Measurements from ENCODE around the gene DIP2A. TPM values are rescaled to one million over a fixed set of nuclear protein-coding genes. Genes with fewer than 3 reads are reported as not detected.

Gene DIP2A
- total and polyA plus RNA-seq, 2 of the 8 experiments (the other 6 are each of a cell fraction or from before 2014, with no cell fraction given): 16.0 to 27.1 TPM

GRCh38 chr21:46442938-46443337 is 15.8 kb upstream of the DIP2A start:
- DNase-seq (ENCODE audit: low read depth in 1 of 2, low spot score in 2 of 2) (no peak), FAIRE-seq (no peak)
- no peak overlapping the region for H2BK120ac ChIP-seq (replicated peaks; ENCODE audit: low read depth, low read length)
- no peaks in the 10 kb centered on the region for H3K23me2 ChIP-seq (ENCODE audit: low read depth, low read length)
- no peak overlapping the region for H2BK12ac ChIP-seq (ENCODE audit: low read depth, low read length)
- H3K23ac ChIP-seq (ENCODE audit: insufficient read length): no peak overlapping the region
- H2AK5ac ChIP-seq (ENCODE audit: low read depth, low read length): no peak overlapping the region
- no peak overlapping the region for H4K91ac ChIP-seq (replicated peaks; ENCODE audit: insufficient read length, low read length)
- POLR2A ChIA-PET (ENCODE audit: partially characterized antibody): interaction anchor here (0.7 to 1.9 kb wide), 2 partner anchors 10 to 11 kb away, joined by 3 to 7 read pairs; no protein-coding TSS in a partner anchor
- H3K79me1 ChIP-seq (ENCODE audit: low read depth, low read length): no peaks in the 10 kb centered on the region
- no peaks in the 10 kb centered on the region for H3K9me3 ChIP-seq (ENCODE audit: insufficient read depth in 2 of 2, low read depth in 1 of 2, low read length in 1 of 2)
- no peak overlapping the region for H3K27ac ChIP-seq (ENCODE audit: low read depth, low read length)
- H3K18ac ChIP-seq (ENCODE audit: extremely low read depth, low read length): peak overlapping the region; percentile 48
- H4K20me1 ChIP-seq (replicated peaks in 1 of 2; ENCODE audit: control insufficient read depth in 1 of 2, insufficient read depth in 2 of 2, low read length in 2 of 2): no peaks in the 10 kb centered on the region
- WGBS, 2 experiments (ENCODE audit: extremely low coverage in 1 of 2, insufficient coverage in 1 of 2, insufficient read length in 1 of 2, insufficient replicate concordance in 2 of 2, low coverage in 1 of 2, low lambda C conversion rate in 2 of 2, missing lambda C conversion rate in 1 of 2): 71% methylated on average over 15 of the region's 15 CpGs; no CpG with 5 or more reads in 1 of the 2 experiments
- H4K5ac ChIP-seq (ENCODE audit: insufficient read length, low read depth, low read length): no peak overlapping the region
- no peak overlapping the region for H3K4me3 ChIP-seq (ENCODE audit: extremely low read depth in 1 of 4, insufficient read depth in 2 of 4, low read depth in 3 of 4, low read length in 4 of 4)
- no peaks in the 10 kb centered on the region for H3K79me2 ChIP-seq (ENCODE audit: control insufficient read depth in 1 of 2, insufficient read depth in 2 of 2, low read length in 2 of 2)
- H4K8ac ChIP-seq (ENCODE audit: extremely low read depth, insufficient read depth, low read length): no peak overlapping the region
- H2BK20ac ChIP-seq (ENCODE audit: low read length): no peak overlapping the region
- H2AFZ ChIP-seq (ENCODE audit: low read length): no peak overlapping the region
- no peak overlapping the region for H2BK15ac ChIP-seq (ENCODE audit: low read length)
- peaks cover 16 to 55% (median 31%) of the 10 kb centered on the region in 4 experiments for H3K36me3 ChIP-seq (ENCODE audit: control insufficient read depth in 2 of 4, insufficient read depth in 4 of 4, low read length in 3 of 4)
- H3K4ac ChIP-seq (replicated peaks; ENCODE audit: insufficient read length, low read depth, low read length): no peak overlapping the region
- H3K56ac ChIP-seq (replicated peaks; ENCODE audit: insufficient read length, low read depth, low read length): no peak overlapping the region
- H2BK5ac ChIP-seq (ENCODE audit: low read depth, low read length): peak overlapping the region; percentile 60; the same call in 1 of the 2 replicates
- H3K9ac ChIP-seq (replicated peaks in 1 of 4; ENCODE audit: extremely low read depth in 1 of 4, low read depth in 3 of 4, low read length in 3 of 4): no peak overlapping the region; a peak in 1 of 7 replicates
- peak; percentile 56; the same call in 1 of the 2 replicates for TF ChIP-seq MAFK (IDR thresholded peaks at IDR 0.05; ENCODE audit: low read depth, low read length)
- TF ChIP-seq TAF7 (optimal IDR thresholded peaks at IDR 0.05; ENCODE audit: borderline replicate concordance, low read depth, low read length): no peak
- TF ChIP-seq BACH1 (IDR thresholded peaks at IDR 0.05; ENCODE audit: low read length): peak; percentile 83
- no peaks in the 10 kb centered on the region for H3K27me3 ChIP-seq (replicated peaks in 1 of 4; ENCODE audit: control insufficient read depth in 3 of 4, extremely low read depth in 1 of 4, insufficient read depth in 3 of 4, low read length in 3 of 4)
- no peak overlapping the region for H3K4me2 ChIP-seq (ENCODE audit: insufficient read depth in 1 of 2, low read depth in 2 of 2, low read length in 2 of 2)
- CTCF ChIA-PET (ENCODE audit: partially characterized antibody): interaction anchor here (1.5 kb wide), 1 partner anchor 11 kb away, joined by 3 read pairs; no protein-coding TSS in a partner anchor
- peaks cover 0 to 5% (median 2%) of the 10 kb centered on the region in 4 experiments; a peak in 4 of 7 replicates for H3K4me1 ChIP-seq (replicated peaks in 1 of 4; ENCODE audit: control insufficient read depth in 3 of 4, insufficient read depth in 4 of 4, low read length in 3 of 4)
- no peak overlapping the region for H3K14ac ChIP-seq (ENCODE audit: insufficient read length)
